ENCODE measurements around the gene ERVK3-1. TPM values are rescaled to one million over a fixed set of nuclear protein-coding genes. Genes with fewer than 3 reads are reported as not detected.

Gene ERVK3-1
- total and polyA plus RNA-seq, 7 donors = 13.9 to 81.0 (median 29.5) TPM

DNA sequence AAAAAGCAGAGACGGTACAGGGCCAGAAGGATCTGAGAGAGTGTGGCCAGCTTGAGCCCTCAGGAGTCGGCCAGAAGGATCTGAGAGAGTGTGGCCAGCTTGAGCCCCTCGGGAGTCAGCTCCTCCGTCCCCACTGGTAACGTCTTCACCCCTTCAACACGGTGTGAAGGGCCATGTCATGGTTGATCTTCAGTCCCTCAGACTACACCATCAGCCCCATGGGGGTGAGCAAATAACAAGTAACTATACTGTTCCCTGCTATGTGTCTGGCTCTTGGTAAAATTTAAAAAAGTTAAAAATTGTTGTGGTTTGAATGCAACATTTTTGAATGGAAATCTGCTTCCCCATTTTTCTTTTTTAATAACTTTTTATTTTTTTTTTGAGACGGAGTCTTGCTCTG lies 28.0 kb upstream of the ERVK3-1 start:
- H3K27me3 ChIP-seq (ENCODE audit: insufficient read depth in 3 of 3, low read length in 2 of 3) = no peaks in the 10 kb centered on the region
- no peak for DNase-seq
- TF ChIP-seq, protein P1, sequence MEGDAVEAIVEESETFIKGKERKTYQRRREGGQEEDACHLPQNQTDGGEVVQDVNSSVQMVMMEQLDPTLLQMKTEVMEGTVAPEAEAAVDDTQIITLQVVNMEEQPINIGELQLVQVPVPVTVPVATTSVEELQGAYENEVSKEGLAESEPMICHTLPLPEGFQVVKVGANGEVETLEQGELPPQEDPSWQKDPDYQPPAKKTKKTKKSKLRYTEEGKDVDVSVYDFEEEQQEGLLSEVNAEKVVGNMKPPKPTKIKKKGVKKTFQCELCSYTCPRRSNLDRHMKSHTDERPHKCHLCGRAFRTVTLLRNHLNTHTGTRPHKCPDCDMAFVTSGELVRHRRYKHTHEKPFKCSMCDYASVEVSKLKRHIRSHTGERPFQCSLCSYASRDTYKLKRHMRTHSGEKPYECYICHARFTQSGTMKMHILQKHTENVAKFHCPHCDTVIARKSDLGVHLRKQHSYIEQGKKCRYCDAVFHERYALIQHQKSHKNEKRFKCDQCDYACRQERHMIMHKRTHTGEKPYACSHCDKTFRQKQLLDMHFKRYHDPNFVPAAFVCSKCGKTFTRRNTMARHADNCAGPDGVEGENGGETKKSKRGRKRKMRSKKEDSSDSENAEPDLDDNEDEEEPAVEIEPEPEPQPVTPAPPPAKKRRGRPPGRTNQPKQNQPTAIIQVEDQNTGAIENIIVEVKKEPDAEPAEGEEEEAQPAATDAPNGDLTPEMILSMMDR (IDR thresholded peaks at IDR 0.05) = no peak
- WGBS, 3 donors = 72 to 88% (median 77%) methylated on average over 7 of the region's 7 CpGs
- H3K27ac ChIP-seq = no peak overlapping the region
- H3K9me3 ChIP-seq = peaks cover 46% of the 10 kb centered on the region
- intact Hi-C loops (cut with DNase I) = no loop called here
- H3K36me3 ChIP-seq (ENCODE audit: insufficient read depth in 1 of 2, low read depth in 1 of 2) = peaks cover 2% of the 10 kb centered on the region in 2 donors
- no peak overlapping the region for H3K4me3 ChIP-seq
- no peak for ATAC-seq
- H3K4me1 ChIP-seq = no peaks in the 10 kb centered on the region

DNA sequence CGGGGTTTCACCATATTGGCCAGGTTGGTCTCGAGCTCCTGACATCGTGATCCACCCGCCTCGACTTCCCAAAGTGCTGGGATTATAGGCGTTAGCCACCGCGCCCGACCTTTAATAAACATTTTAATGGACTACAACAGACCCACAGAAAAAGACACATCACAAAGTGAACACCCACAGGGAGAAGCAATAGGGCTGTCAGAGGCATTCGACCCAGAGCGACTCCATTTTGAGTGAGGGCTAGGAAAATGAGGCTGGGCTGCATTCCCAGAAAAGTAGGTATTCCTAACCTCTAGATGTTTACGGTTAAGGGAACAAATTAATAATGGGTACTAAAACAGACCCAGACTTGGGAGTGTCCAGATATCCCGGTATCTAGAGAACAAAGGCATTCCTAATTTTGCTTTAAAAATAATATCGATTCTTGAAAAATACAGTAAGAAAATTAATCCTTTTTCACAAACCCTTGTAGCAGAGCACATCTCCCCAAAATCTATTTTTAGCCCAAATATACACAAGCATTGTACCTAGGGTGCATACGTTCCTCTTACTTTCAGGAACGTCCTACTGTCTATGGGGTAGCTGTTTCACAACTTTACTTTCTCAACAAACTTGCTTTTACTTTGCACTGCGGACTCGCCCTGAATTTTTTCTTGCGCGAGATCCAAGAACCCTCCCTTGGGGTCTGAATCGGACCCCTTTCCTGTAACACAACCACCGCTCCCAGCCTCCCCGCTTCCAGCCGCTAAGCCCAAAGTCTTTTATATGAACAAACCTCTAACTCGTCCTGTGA lies 27.2 kb upstream of the ERVK3-1 start:
- WGBS, 3 donors = 39 to 41% (median 39%) methylated on average over 24 to 25 of the region's 25 CpGs
- H3K4me3 ChIP-seq = peak overlapping the region; percentile 93
- no peaks in the 10 kb centered on the region for H3K27me3 ChIP-seq (ENCODE audit: insufficient read depth in 3 of 3, low read length in 2 of 3)
- H3K4me1 ChIP-seq = no peaks in the 10 kb centered on the region
- intact Hi-C loops (cut with DNase I) = no loop called here
- no peak for DNase-seq
- TF ChIP-seq, protein P1 (IDR thresholded peaks at IDR 0.05) = no peak
- ATAC-seq = peak in 2 of 4 donors; percentile 9 to 24
- H3K36me3 ChIP-seq (ENCODE audit: insufficient read depth in 1 of 2, low read depth in 1 of 2) = peaks cover 2% of the 10 kb centered on the region in 2 donors
- H3K27ac ChIP-seq = peak overlapping the region; percentile 81
- peaks cover 39% of the 10 kb centered on the region for H3K9me3 ChIP-seq

DNA sequence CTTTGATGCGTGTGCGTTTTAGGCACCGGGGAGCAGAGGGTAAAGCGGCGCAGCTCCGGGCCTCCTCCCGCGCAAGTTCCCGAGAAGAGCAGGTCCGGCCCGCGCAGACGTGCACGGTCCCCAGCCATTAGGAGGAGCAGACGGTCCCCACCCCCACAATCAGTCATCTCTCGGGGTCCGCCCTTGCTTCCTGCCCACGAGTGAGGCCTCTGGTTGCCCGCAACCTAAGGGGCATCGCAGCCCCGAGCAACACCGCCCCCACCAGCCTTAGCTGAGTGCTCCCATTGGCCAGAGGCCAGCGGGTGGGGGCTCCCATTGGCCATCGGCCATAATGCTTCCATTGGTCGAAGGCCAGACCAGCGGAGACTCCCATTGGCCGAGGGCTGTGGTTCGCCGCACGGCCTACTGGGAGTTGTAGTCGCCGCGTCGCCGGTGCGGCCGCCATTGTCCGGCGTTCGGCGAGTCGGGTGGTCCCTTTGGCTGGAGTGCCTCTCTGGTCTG lies 26.6 kb upstream of the ERVK3-1 start, which contains the start of gene ZNF8:
ZNF8 (plus strand) TSS at position 415 of the 501 bp plus-strand sequence. CDS start 127 bp downstream, outside the sequence.
- TF ChIP-seq, protein P1 (IDR thresholded peaks at IDR 0.05) = no peak
- intact Hi-C loops (cut with DNase I) = no loop called here
- ATAC-seq (peak; percentile 95 to 98 (median 96)), DNase-seq (peak; percentile 96 to 97)
- Histone ChIP-seq H3K27ac (peak within 1 kb of the TSS; percentile 81), H3K9me3 (peaks cover 32% of the 10 kb centered on the region), H3K4me1 (no peaks in the 10 kb centered on the region), H3K27me3 (ENCODE audit: insufficient read depth in 3 of 3, low read length in 2 of 3) (no peaks in the 10 kb centered on the region), H3K36me3 (ENCODE audit: insufficient read depth in 1 of 2, low read depth in 1 of 2) (peaks cover 2% of the 10 kb centered on the region in 2 donors), H3K4me3 (peak within 1 kb of the TSS; percentile 93)
- WGBS, 3 donors = 0 to 1% (median 0%) methylated on average over 38 to 42 of the region's 42 CpGs

DNA sequence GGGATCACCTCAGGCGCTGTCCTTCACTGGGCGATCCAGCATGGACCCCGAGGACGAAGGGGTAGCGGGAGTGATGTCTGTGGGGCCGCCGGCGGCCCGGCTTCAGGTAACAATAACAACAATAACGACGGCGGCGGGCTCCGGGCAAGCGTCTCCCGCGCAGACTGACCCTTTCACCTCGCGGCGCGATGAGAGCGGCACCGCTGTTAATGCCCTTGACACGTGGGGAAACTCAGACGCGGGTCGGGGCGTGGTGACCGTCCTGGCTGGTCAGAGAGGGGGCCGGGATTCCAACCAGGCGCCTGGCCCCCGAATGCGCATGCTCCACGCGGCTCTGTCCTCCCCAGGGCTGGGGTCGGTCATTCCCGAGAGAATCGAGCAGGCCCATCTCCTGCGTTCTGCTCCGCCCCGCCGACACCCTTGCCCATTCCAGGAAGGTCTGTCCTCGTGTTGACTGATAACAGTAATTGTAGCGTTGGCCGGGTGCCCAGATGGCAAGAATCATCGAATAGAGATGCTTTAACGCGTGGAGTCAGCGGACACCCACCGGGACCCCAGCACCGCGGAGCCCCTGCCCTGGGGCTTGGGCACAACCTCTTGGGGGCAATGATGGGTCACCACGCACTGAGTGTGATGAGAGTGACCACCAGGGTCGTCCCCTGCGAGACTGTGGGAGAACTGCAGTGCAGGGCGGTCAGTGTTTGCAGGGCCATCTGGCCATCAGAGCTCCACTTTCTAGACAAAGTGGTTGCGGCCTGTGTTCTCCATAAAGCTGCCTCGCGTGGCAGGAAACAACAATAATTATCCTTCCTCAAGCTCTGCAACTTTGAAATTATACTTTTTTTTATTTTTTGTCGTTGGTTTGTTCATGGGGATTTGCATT lies 25.9 kb upstream of the ERVK3-1 start:
- Histone ChIP-seq H3K4me1 (no peaks in the 10 kb centered on the region), H3K27me3 (ENCODE audit: insufficient read depth in 3 of 3, low read length in 2 of 3) (no peaks in the 10 kb centered on the region), H3K27ac (peak overlapping the region; percentile 81), H3K4me3 (peak overlapping the region; percentile 93), H3K36me3 (ENCODE audit: insufficient read depth in 1 of 2, low read depth in 1 of 2) (peaks cover 2% of the 10 kb centered on the region in 2 donors), H3K9me3 (peaks cover 28% of the 10 kb centered on the region)
- peak; percentile 70 to 77 for DNase-seq
- ATAC-seq = peak; percentile 57 to 70 (median 70)
- TF ChIP-seq, protein P1 (IDR thresholded peaks at IDR 0.05) = no peak
- intact Hi-C loops (cut with DNase I) = no loop called here
- 1 to 2% (median 2%) methylated on average over 54 to 60 of the region's 60 CpGs for WGBS, 3 donors
